Activated CD4-positive, alpha-beta T cell treated with anti-CD3 and anti-CD28 coated beads for 1 hour (primary cell): ENCODE measurements around the gene USP12.
"Not testable (repeated sequence)": the region's sequence is repeated elsewhere in the genome, so short reads cannot be mapped to it uniquely, and the experiment has no call there.

ENCODE experiments used
- DNase-seq: peaks from one replicate; pipeline ENCODE4 v3.0.0-alpha.2; 2020

The USP12 gene

DNA sequence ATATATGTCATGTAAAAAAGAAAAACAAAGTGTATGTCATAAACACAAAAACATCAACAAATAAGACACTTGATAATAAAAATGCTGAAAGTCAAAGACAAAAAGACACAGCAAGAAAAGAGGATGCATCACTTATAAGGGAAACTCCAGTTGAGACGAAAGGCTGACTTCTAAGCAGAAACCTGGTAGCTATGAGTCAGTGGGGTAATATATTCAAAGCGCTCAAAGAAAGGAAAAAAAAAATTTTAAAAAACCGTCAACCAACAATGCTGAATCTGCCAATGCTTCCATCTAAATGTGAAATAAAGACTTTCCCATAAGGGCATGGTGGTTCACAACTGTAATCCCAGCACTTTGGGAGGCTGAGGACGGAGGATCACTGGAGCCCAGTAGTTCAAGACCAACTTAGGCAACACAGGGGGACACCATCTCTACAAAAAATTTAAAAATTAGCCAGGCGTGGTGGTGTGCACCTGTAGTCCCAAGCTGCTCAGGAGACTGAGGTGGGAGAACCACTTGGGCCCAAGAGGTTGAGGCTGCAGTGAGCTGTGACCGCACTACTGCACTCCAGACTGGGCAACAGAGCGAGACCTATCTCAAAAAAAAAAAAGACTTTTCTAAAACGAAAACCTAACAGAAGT, 24.0 kb downstream of the USP12 start:
- no peak for DNase-seq

DNA sequence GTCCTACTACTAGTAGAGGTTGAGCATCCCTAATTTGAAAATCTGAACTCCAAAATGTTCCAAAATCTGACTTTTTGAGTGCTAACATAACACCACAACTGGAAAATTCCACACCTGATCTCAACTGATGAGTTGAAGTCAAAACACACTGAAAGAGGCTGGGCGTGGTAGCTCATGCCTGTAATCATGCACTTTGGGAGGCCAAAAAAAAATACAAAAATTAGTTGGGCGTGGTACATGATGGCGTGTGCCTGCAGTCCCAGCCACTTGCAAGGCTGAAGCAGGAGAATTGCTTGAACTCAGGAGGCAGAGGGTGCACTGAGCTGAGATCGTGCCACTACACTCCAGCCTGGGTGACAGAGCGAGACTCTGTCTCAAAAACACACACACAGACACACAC, 29.9 kb downstream of the USP12 start:
- no peak for DNase-seq

DNA sequence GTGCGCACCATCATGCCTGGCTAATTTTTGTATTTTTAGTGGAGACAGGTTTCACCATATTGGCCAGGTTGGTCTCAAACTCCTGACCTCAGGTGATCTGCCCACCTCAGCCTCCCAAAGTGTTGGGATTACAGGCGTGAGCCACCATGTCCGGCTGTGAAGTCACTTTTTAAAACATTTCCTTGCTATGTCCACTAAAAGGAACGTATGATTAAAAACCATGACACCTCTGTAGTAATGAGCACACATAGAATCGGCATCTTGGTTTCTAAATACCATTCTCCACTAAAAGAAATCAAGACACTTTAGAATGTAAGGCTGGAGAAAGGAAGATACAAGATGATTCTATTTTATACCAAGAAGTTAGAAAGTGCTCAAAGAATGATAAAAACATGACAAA, 30.5 kb downstream of the USP12 start:
- DNase-seq, result not testable (repeated sequence)

DNA sequence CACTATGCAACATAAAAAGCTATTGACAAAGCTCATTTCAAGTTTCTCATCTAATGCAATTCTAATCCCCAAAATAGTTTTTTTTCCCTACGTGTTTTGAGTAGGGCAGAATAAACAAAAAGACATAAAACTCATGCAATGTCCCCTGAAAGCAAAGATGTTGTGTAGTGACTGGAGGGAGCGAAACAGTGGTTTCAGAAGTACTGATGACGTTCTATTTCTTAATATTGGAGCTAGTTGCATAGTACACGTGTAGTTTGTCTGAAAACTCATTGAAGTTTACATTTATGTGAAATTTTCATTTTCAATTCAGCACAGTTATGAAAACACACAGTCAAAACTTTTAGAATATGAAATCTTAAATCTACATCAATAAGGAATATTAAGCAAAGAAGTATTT, 31.6 kb downstream of the USP12 start:
- no peak for DNase-seq

DNA sequence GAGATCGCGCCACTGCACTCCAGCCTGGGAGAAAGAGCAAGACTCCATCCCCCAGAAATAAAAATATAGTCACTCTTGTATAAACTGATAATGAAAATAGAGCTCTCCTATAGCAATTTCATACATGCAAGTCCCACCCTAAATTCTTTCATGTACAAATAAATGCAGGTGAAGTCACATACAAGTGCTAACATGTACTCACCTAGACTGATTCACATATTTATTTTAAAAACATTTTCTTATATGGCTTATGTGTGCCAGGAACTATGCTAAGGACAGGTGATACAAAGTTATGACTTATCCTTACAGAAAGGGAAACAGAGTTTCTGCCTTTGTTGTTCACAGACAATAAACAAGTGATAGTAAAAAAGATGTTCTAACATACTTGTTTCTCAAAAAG, 32.0 kb downstream of the USP12 start:
- DNase-seq, result no peak

DNA sequence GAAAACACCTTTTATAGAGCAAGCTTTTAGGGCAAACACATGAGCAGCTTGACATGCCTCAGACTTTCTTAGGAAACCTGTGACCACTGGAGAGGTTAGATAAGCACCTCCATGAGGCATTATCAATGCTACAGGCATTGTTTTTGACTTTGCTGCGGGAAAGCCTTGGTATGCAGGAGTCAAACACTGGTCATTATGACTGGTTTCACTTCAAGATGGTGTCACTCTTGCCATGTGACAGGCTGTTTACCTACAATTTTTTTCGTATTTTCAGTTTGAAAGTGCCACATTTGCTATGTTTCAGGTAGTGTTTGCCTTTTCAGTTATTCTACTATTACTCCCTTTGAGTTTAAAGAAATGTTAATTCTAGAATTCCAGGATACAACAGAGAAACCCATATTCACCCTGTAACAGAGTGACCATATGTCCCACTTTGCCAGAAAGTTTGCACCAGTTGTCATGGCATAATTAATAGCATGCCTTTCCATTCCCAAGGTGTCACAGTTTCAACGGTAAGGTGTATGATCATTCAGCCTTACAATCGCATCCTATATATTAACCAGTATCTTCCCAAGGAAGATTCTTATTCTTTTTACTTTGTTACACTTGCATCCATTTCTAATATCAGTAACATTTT, 33.0 kb downstream of the USP12 start:
- DNase-seq, result no peak

DNA sequence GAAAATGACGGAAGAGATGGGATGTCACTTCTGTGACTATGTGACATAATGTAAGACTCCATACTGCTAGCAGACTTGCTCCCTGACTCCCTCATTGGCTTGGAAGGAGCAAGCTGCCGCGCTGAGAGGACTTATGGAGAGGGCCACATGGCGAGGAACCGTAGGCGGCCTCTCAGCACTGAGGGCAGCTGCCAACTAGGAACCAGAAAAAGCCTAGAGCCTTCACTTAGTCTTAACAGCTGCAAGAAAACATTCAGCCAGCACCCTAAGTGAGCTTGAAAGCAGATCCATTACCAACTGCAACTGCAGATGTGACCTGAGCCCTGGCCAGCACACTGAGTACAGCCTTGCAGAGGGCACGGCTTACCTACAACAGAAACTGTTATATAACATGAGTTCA, 33.9 kb downstream of the USP12 start:
- no peak for DNase-seq

DNA sequence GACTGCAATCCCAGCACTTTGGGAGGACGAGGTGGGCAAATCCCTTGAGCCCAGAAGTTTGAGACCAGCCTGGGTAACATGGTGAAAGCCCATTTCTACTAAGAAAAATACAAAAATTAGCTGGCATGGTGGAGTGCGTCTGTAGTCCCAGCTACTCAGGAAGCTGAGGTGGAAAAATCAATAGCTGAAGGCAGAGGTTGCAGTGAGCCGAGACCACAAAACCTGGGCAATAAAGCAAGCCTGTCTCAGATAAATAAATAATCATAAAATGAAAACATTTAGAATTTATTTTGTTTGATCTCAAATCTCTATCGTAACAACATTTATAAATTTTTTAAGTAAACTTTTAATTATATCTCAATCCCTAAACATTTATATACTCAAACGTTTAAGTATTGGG, 36.6 kb downstream of the USP12 start:
- no peak for DNase-seq

DNA sequence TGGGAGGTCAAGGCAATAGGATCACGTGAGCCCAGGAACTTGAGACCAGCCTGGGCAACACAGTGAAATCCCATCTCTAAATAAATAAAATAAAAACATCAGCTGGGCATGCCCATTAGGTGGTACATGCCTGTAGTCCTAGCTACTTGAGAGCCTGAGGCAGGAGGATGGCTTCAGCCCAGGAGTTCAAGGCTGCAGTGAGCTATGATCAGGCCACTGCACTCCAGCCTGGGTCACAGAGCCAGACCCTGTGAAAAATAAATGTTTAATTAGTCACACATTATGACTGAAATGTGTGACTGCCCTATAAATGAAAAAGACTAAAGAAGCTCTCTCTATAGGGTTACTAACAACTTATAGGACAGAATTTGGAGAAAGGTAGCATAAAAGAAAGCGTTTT, 37.7 kb downstream of the USP12 start:
- no peak for DNase-seq

DNA sequence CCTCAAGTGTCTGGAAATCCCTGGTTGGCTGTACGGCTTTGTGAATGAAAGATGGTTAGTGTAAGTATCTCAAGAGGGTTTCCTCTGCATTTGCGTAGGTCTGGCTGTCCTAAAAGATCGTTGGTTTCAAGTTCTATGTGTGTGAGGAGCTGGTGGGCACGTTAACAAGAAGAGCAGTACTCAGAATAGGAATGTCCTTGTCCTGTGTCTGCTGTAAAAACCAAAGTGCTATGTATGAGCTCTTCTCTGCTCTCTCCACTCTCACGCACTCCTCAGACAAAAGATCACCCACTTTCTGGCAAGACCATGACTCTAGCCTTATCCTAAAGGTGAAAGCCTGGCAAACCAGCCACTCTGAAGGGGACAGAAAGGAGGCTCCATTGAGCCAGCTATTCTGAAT, 39.1 kb downstream of the USP12 start:
- DNase-seq, result no peak

DNA sequence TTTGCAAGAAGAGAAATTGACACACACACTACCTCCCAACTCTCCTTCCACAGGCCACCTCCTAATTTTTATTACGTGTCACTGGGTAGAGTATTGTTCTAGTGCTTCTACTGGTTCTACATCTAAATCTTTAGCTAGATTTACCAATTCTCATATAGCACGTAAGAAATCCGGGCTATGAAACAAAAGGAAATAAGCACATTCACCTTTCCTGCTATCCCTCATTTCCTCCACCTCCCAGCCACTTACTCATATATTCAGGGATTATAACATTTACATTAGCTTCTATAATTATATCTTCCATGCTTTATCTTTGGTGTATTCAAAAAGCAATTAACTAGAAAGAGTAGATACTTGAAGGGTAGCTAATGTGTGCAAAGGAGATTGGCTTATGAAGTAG, 39.7 kb downstream of the USP12 start:
- DNase-seq, result no peak

DNA sequence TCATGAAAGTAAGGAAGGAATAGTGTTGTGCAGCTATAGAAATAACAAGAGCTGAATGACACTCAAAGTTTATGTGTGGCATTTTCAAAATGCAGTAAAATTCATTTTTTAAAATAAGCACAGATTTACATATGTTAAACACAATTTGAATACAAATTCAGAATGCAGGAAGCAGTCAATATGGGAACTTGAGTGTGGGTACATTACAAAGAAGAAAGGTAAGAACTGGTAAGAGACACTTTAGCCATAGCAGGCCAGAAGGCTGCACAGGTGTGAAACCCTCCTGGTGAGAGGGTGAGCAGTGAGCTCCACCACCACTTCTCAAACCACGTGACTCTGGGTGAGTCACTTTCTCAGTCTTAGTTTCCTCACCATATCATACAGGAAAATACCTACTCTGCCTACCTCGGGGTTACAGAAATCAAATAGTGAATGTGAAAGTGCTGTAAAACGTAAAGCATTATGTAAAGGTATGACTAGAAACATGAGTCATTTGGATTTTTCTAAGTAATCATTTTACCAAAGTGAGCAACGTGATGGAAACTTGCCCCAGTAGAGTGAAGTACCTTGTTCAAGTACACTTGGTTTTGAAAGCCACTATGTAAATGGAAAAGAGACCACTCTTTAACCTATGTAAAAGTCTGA, 40.5 kb downstream of the USP12 start:
- DNase-seq, result peak; percentile 48

DNA sequence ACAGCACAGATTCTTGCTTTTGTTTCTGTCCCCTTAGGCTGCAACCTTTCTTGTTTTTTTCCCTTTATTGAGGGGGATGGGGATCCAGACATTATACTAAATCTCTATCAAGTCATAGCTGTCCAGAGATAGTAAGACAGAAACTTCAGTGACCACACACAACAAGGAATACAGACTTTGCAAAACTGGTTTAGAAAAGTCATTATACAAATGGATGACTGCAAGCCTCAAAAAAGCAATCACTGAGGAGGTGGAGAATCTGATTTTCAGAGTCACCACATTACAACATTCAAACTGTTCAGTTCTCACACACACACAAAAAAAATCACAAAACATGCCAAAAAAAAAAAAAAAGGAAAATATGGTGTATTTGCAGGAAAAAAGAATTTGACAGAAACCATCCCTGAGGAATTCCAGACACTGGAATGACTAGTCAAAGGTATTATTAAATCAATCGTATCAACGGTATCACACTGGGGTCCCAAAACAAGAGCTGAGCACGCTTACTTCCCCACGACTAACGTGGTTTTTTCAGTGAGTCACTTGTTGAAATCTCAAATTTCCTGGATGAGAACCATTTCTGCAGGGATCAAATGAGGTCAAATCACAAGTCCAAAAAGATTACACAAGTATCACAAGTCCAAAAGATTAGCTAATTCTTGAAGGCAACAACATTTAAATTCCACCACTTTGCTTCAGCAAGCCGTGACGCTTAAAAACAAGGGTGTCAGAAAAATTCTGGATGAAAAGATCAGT, 41.2 kb downstream of the USP12 start:
- no peak for DNase-seq

DNA sequence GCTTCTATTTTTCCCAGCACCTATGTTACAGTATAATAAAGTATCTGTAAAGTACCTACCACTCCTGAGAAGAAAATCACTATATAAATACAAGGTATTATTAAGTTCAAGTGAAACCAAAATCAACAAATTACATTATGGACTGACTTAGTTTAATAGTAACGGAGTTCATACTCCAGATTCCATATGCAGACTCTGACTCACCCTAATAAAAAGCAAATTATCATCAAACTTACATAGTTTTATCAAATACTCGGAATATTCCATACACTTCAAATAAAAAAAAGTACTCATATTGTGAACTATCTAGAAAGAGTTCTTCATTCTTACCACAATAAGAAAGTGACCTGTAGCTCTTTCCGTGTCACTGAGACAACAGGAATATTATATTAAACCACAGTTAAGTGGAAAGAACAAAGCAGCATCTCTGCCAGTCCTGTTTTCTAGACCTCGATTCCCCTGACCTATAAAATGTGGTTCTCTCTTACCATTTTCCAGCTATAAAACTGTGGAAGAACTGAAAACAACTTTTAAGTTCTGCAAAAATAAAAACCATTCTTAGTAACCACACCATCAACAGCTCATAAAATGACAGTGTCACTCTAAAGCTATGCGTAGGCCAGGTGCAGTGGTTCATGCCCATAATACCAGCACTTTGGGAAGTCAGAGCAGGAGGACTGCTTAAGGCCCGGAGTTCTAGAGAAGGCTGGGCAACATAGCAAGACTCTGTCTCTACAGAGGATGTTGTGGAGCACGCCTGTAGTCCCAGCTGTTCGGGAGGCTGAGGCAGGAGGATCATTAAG, 42.6 kb downstream of the USP12 start:
- no peak for DNase-seq

DNA sequence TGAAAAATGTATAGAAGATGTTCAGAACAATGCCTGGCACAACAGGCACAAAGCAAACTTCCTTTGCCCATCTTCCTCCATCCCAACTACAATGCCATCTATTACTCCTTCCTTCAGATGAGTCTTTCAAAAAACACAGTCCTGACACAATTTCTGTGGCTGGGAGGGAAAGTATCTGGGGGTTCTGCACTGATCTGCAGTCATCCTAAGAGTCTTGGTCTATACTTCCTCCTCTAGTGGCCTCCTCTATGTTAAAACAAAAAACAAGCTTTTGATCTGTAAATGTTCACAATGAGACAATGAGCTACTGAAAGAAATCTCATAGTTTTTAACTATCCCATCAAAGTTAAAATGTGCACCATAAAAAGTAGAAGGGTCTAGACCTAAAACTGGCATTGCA, 44.8 kb downstream of the USP12 start:
- no peak for DNase-seq

DNA sequence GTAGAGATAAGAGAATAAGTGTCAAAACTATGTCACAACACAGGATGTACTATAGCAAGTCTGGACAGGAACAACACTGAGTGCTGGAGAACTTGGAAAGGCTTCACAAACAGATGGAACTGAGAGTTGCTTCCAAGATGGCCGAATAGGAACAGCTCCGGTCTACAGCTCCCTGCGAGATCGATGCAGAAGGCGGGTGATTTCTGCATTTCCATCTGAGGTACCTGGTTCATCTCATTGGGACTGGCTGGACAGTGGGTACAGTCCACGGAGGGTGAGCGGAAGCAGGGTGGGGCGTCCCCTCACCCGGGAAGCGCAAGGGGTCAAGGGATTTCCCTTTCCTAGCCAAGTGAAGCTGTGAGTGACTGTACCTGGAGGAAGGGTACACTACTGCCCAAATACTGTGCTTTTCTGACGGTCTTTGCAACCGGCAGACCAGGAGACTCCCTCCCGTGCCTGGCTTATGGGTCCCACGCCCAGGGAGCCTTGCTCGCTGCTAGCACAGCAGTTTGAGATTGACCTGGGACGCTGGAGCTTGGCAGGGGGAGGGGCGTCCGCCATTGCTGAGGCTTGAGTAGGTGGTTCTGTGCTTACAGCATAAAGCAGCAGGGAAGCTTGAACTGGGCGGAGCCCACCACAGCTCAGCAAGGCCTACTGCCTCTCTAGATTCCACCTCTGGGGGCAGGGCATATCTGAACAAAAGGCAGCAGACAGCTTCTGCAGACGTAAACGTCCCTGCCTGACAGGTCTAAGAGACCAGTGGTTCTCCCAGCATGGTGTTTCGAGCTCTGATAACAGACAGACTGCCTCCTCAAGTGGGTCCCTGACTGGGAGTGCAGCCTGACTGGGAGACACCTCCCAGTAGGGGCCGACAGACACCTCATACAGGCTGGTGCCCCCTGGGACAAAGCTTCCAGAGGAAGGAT, 46.0 kb downstream of the USP12 start:
- DNase-seq, result no peak

DNA sequence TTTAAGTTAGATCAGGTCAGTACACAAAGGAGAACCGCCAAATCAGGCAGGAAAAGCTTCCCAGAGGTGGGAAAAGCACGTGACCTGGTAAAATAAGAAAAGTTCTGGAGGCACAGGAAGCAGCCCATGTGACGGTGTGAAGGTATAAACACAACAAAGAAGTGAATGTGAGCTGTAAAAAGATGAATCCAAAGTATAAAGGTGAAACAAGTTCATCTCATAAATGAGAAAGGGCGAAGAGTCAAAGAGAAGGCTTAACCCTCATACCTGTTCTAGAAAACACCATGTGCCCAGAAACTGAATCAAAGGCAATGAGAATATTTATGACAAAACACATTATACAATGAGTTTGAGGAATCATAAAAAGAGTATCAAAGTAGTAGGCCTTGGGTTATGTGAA, 47.0 kb downstream of the USP12 start:
- no peak for DNase-seq

DNA sequence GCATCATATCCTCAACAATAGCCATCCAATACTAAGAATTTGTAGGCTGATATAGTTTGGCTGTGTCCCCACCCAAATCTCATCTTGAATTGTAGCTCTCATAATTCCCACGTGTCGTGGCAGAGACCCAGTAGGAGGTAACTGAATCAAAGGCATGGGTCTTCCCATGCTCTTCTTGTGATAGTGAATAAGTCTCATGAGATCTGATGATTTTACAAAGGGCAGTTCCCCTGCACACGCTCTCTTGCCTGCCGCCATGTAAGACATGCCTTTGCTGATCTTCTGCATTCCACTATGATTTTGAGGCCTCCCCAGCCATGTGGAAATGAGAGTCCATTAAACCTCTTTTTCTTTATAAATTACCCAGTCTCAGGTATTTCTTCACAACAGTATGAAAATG, 48.2 kb downstream of the USP12 start:
- DNase-seq, result not testable (repeated sequence)

DNA sequence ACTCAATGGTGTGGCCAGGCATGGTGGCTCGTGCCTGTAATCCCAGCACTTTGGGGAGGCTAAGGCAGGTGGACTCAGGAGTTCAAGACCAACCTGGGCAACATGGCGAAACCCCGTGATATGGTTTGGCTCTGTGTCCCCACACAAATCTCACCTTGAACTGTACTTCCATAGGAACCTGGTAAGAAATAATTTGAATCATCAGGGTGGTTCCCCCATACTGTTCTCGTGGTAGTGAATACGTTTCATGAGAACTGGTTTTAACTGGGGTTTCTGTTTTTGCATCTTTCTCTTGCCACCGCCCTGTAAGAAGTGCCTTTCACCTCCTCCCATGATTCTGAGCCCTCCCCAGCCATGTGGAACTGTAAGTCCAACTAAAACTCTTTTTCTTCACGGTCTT, 49.6 kb downstream of the USP12 start:
- DNase-seq, result no peak

DNA sequence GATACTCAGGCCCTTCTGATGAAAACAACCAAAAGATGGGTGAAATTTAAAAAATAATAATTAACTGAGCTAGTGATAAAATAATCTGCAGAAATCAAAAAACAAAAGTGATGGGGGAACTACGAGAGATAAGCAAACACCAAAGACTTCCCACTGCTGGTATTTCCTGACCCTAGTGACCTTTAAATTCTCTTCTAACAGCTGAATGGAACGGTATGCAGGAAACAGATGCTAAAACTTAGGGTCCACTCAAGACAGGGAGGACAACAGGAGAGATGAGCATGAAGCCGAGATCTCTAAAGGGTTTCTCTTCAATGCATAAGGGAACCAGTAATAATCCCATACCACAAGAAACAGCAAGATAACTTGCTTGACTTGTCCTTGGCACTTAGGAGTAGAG, 50.8 kb downstream of the USP12 start:
- no peak for DNase-seq

DNA sequence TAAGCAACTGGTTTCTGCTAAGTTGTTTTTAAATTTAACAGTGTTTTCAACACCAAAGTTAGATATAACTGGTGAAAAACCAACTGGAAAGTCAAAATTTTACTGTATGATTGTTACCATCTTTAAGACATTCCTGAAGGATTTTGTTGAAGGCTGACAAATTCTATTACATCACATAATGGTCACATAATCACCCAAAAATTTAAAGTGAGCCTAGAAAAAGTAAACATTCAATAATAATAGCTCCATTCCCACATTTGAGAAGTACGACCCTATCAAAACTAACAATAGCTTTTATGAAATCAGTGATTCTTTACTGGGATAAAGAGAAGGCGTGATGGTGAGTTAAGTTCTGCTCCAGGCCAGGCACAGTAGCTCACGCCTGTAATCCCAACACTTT, 51.6 kb downstream of the USP12 start:
- DNase-seq, result no peak
